Skeletal muscle tissue (tissue), 4 donors: ENCODE results near the gene DHRS11. TPM values are rescaled to one million over a fixed set of nuclear protein-coding genes. Genes with fewer than 3 reads are reported as not detected.

Experiments
- H3K27ac ChIP-seq: one replicate; pipeline ENCODE4 v1.7.0; 2013; ENCODE audit warnings: mild to moderate bottlenecking, low read depth, low read length, inconsistent platforms
- H3K27me3 ChIP-seq, 3 donors: one replicate each; pipeline ENCODE4 v1.7.0; 2013; ENCODE audit warnings: low read length in 3 of 3; ENCODE audit not compliant: control insufficient read depth in 3 of 3, insufficient read depth in 3 of 3
- H3K36me3 ChIP-seq, 3 donors: one replicate each; pipeline ENCODE4 v1.7.0; 2013; ENCODE audit warnings: low read length in 3 of 3; ENCODE audit not compliant: control insufficient read depth in 3 of 3, insufficient read depth in 3 of 3
- H3K4me1 ChIP-seq, 3 donors: one replicate each; pipeline ENCODE4 v1.7.0; 2013; ENCODE audit warnings: low read length in 3 of 3, mild to moderate bottlenecking in 3 of 3; ENCODE audit not compliant: control insufficient read depth in 3 of 3, insufficient read depth in 3 of 3
- H3K4me3 ChIP-seq, 3 donors: one replicate each; pipeline ENCODE4 v1.7.0; 2013; ENCODE audit warnings: low read length in 3 of 3
- H3K9ac ChIP-seq, 3 donors: one replicate each; pipeline ENCODE4 v1.7.0; 2013; ENCODE audit warnings: low read length in 3 of 3, mild to moderate bottlenecking in 3 of 3, moderate library complexity in 2 of 3, low read depth in 1 of 3
- H3K9me3 ChIP-seq, 3 donors: one replicate each; pipeline ENCODE4 v1.7.0; 2013; ENCODE audit warnings: low read length in 3 of 3; ENCODE audit not compliant: control insufficient read depth in 3 of 3
- total RNA-seq: library from RNA; depleted of rRNA; stranded (reverse); fragments of >200 nt; gene quantifications from one replicate; pipeline ENCODE4 v1.2.3, GENCODE V29; 2014
- donor health status: Osteomylitis.

Gene DHRS11
- total RNA-seq, 1 donor from 2014 or later, result 4.2 TPM

GRCh38 chr17:36592716-36593321, 1.1 kb downstream of the DHRS11 start:
- H3K4me1 ChIP-seq, result peaks cover 19 to 24% (median 23%) of the 10 kb centered on the region in 3 donors
- H3K9ac ChIP-seq, result peak overlapping the region; percentile 69 to 89 (median 76)
- H3K27ac ChIP-seq, result no peak overlapping the region
- H3K4me3 ChIP-seq, result peak overlapping the region; percentile 75 to 85 (median 82)
- no peaks in the 10 kb centered on the region for H3K27me3 ChIP-seq
- no peaks in the 10 kb centered on the region for H3K9me3 ChIP-seq
- peaks cover 7 to 11% (median 8%) of the 10 kb centered on the region in 3 donors for H3K36me3 ChIP-seq

- Histone ChIP-seq H3K27ac (no peak overlapping the region), H3K36me3 (peaks cover 4 to 12% (median 9%) of the 10 kb centered on the region in 3 donors), H3K4me3 (no peak overlapping the region)
Observed at GRCh38 chr17:36593656-36594316, 2.1 kb downstream of the DHRS11 start.

GRCh38 chr17:36594626-36595401, 3.1 kb downstream of the DHRS11 start:
- H3K9ac ChIP-seq, result no peak overlapping the region
- no peak overlapping the region for H3K4me3 ChIP-seq
- H3K27me3 ChIP-seq, result no peaks in the 10 kb centered on the region

More at GRCh38 chr17:36593656-36594316, 2.1 kb downstream of the DHRS11 start:
- H3K27me3 ChIP-seq, result no peaks in the 10 kb centered on the region
- no peaks in the 10 kb centered on the region for H3K9me3 ChIP-seq
- peaks cover 19 to 24% (median 23%) of the 10 kb centered on the region in 3 donors for H3K4me1 ChIP-seq
- H3K9ac ChIP-seq, result no peak overlapping the region

GRCh38 chr17:36597226-36597625, 5.5 kb downstream of the DHRS11 start:
- Histone ChIP-seq H3K4me3 (no peak overlapping the region), H3K36me3 (peaks cover 4 to 17% (median 6%) of the 10 kb centered on the region in 3 donors), H3K27ac (no peak overlapping the region), H3K9ac (no peak overlapping the region), H3K4me1 (peaks cover 22 to 35% (median 27%) of the 10 kb centered on the region in 3 donors), H3K9me3 (no peaks in the 10 kb centered on the region), H3K27me3 (no peaks in the 10 kb centered on the region)

More at GRCh38 chr17:36594626-36595401, 3.1 kb downstream of the DHRS11 start:
- Histone ChIP-seq H3K4me1 (peaks cover 19 to 24% (median 23%) of the 10 kb centered on the region in 3 donors), H3K36me3 (peaks cover 4 to 17% (median 9%) of the 10 kb centered on the region in 3 donors), H3K9me3 (no peaks in the 10 kb centered on the region), H3K27ac (no peak overlapping the region)

- Histone ChIP-seq H3K4me3 (no peak overlapping the region), H3K4me1 (peaks cover 20 to 34% (median 25%) of the 10 kb centered on the region in 3 donors), H3K27ac (no peak overlapping the region), H3K9me3 (no peaks in the 10 kb centered on the region), H3K36me3 (peaks cover 4 to 17% (median 6%) of the 10 kb centered on the region in 3 donors), H3K27me3 (no peaks in the 10 kb centered on the region), H3K9ac (no peak overlapping the region)
Observed at GRCh38 chr17:36597866-36598777, 6.4 kb downstream of the DHRS11 start.

GRCh38 chr17:36598951-36599401, 7.3 kb downstream of the DHRS11 start:
- Histone ChIP-seq H3K27ac (no peak overlapping the region), H3K9ac (no peak overlapping the region)

GRCh38 chr17:36599546-36600250, 8.0 kb downstream of the DHRS11 start:
- no peaks in the 10 kb centered on the region for H3K9me3 ChIP-seq
- H3K36me3 ChIP-seq, result peaks cover 4 to 15% (median 6%) of the 10 kb centered on the region in 3 donors
- peak overlapping the region in 1 of 3 donors; percentile 8 for H3K9ac ChIP-seq
- no peaks in the 10 kb centered on the region for H3K27me3 ChIP-seq
- H3K4me1 ChIP-seq, result peaks cover 16 to 31% (median 17%) of the 10 kb centered on the region in 3 donors
- H3K4me3 ChIP-seq, result no peak overlapping the region
- no peak overlapping the region for H3K27ac ChIP-seq

More at GRCh38 chr17:36598951-36599401, 7.3 kb downstream of the DHRS11 start:
- Histone ChIP-seq H3K9me3 (no peaks in the 10 kb centered on the region), H3K36me3 (peaks cover 4 to 15% (median 6%) of the 10 kb centered on the region in 3 donors), H3K27me3 (no peaks in the 10 kb centered on the region), H3K4me1 (peaks cover 16 to 29% (median 18%) of the 10 kb centered on the region in 3 donors), H3K4me3 (no peak overlapping the region)

- Histone ChIP-seq H3K27ac (peak overlapping the region; percentile 77), H3K4me3 (peak overlapping the region in 2 of 3 donors; percentile 99), H3K9ac (peak overlapping the region in 2 of 3 donors; percentile 82 to 96), H3K4me1 (peaks cover 16 to 31% (median 17%) of the 10 kb centered on the region in 3 donors), H3K27me3 (no peaks in the 10 kb centered on the region), H3K36me3 (peaks cover 4 to 15% (median 6%) of the 10 kb centered on the region in 3 donors), H3K9me3 (no peaks in the 10 kb centered on the region)
Observed at GRCh38 chr17:36600465-36600864, 8.8 kb downstream of the DHRS11 start.
